ENCODE data around the gene YPEL1.

DNA sequence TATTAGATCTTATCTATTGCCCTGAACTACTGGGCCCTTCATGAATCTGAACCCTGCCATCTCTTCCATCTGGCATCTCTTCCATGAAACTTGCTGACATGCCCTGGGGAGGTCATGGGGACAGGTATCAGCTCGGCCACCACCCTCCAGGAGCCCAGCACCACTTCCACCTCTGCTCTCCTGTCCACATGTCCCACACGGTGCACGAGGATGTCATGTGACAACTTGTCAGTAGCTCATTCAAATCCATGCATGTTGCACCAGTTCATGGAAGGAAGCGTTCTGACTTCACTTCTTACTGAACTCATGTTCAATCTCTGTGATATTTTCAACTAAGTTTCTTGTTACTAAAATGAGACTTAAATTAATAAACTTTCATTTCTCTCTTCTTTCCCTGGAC lies 16.6 kb downstream of the YPEL1 start:
- TF ChIP-seq GATA3 (IDR thresholded peaks at IDR 0.05; ENCODE audit: low read depth, low read length) (no peak), GATA2 (IDR thresholded peaks at IDR 0.05; ENCODE audit: low read depth, low read length) (no peak)
